GM23248 (cell line): ENCODE data around the gene KCNJ9. TPM values are rescaled to one million over a fixed set of nuclear protein-coding genes. Genes with fewer than 3 reads are reported as not detected.

Source experiments
- DNase-seq: peaks from one replicate; pipeline ENCODE4 v3.0.0-alpha.2; 2015
- H2AFZ ChIP-seq: fragments of 200-600 bp; sonication (generic); 2 replicates; pipeline ENCODE4 v1.6.1; 2016; ENCODE audit warnings: antibody characterized with exemption
- H3F3A ChIP-seq: fragments of 200-600 bp; sonication (generic); 2 replicates; pipeline ENCODE4 v1.6.1; 2016; ENCODE audit warnings: mild to moderate bottlenecking, antibody characterized with exemption, mixed run types; ENCODE audit not compliant: insufficient read depth
- H3K27ac ChIP-seq: fragments of 200-600 bp; sonication (generic); 2 replicates; pipeline ENCODE4 v1.5.1; 2016; ENCODE audit warnings: mild to moderate bottlenecking
- H3K27me3 ChIP-seq: fragments of 200-600 bp; sonication (generic); replicated peaks from 2 replicates; pipeline ENCODE4 v1.6.1; 2016; ENCODE audit warnings: mild to moderate bottlenecking; ENCODE audit not compliant: insufficient read depth
- H3K36me3 ChIP-seq: fragments of 200-600 bp; sonication (generic); 2 replicates; pipeline ENCODE4 v1.6.1; 2016; ENCODE audit warnings: low read depth, mild to moderate bottlenecking
- H3K4me1 ChIP-seq: fragments of 200-600 bp; sonication (generic); 2 replicates; pipeline ENCODE4 v1.6.1; 2016; ENCODE audit warnings: mild to moderate bottlenecking; ENCODE audit not compliant: insufficient read depth
- H3K4me2 ChIP-seq: fragments of 200-600 bp; sonication (generic); one replicate; pipeline ENCODE4 v1.6.1; 2016; ENCODE audit warnings: mild to moderate bottlenecking; ENCODE audit not compliant: unreplicated experiment
- H3K4me3 ChIP-seq: fragments of 200-600 bp; sonication (generic); 2 replicates; pipeline ENCODE4 v1.5.1; 2016; ENCODE audit warnings: mild to moderate bottlenecking
- H3K79me2 ChIP-seq: fragments of 200-600 bp; sonication (generic); 2 replicates; pipeline ENCODE4 v1.6.1; 2016; ENCODE audit warnings: mild to moderate bottlenecking; ENCODE audit not compliant: insufficient read depth
- H3K9ac ChIP-seq: fragments of 200-600 bp; sonication (generic); 2 replicates; pipeline ENCODE4 v1.6.1; 2016; ENCODE audit warnings: mild to moderate bottlenecking
- H3K9me2 ChIP-seq: fragments of 200-600 bp; sonication (generic); 2 replicates; pipeline ENCODE4 v1.6.1; 2016; ENCODE audit warnings: mixed run types, mild to moderate bottlenecking, moderate library complexity; ENCODE audit not compliant: insufficient read depth
- H3K9me3 ChIP-seq: fragments of 200-600 bp; sonication (generic); one replicate; pipeline ENCODE4 v1.6.1; 2017; ENCODE audit warnings: low read depth
- H4K20me1 ChIP-seq: fragments of 200-600 bp; sonication (generic); 2 replicates; pipeline ENCODE4 v1.6.0; 2016; ENCODE audit not compliant: insufficient read depth
- EZH2 ChIP-seq: fragments of 200-600 bp; sonication (generic); IDR thresholded peaks from 2 replicates; pipeline ENCODE4 v1.6.1; 2018; ENCODE audit warnings: antibody characterized with exemption, mild to moderate bottlenecking; ENCODE audit not compliant: insufficient read depth, poor library complexity, severe bottlenecking
- EZH2phosphoT487 ChIP-seq: fragments of 200-600 bp; sonication (generic); IDR thresholded peaks from 2 replicates; pipeline ENCODE4 v1.6.1; 2018; ENCODE audit warnings: antibody characterized with exemption, moderate library complexity, mild to moderate bottlenecking, low read depth; ENCODE audit not compliant: insufficient read depth
- WGBS, 2 experiments: methylation state at CpG; one replicate each; pipeline ENCODE4 v1.1.6; 2015 to 2017; ENCODE audit warnings: low lambda C conversion rate in 2 of 2, low coverage in 1 of 2; ENCODE audit errors: missing lambda C conversion rate in 2 of 2; 5-methylcytosine and 5-hydroxymethylcytosine counted together
- in situ Hi-C: fragments of 300-500 bp; cut with MboI; formaldehyde crosslinking; loops from 2 replicates; pipeline ENCODE4 v1.15.0; 2020
- polyA plus RNA-seq: library from polyadenylated mRNA; unstranded; fragments of >200 nt; fragmentation: Nextera tagmentation; extraction: Ambion mirVana; gene quantifications from 2 replicates; pipeline ENCODE4 v1.2.1, GENCODE V29; 2016
- total RNA-seq: library from RNA; depleted of rRNA; stranded (reverse); fragments of >200 nt; shearing (Covaris generic); gene quantifications from 2 replicates; pipeline ENCODE4 v1.2.3, GENCODE V29; 2014

Gene KCNJ9
- total and polyA plus RNA-seq, 2 experiments from 2014 or later: not detected

DNA sequence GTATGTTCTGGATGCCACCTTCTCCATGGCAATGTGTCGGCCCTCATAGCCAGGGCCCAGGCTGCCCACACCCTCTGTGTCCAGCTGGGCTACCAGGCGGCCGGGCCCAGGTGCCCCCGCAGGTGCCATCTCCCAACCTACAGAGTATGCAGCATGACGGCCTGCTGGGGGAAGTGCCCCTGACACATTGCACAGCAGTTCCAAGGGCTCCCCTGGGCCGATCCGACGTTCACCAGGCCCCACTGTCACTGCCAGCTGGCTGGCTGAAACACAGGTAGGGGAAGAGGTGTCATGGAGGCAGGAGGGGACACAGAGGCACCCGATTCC is 11.7 kb downstream of the KCNJ9 start:
- in situ Hi-C loops: no loop called here

DNA sequence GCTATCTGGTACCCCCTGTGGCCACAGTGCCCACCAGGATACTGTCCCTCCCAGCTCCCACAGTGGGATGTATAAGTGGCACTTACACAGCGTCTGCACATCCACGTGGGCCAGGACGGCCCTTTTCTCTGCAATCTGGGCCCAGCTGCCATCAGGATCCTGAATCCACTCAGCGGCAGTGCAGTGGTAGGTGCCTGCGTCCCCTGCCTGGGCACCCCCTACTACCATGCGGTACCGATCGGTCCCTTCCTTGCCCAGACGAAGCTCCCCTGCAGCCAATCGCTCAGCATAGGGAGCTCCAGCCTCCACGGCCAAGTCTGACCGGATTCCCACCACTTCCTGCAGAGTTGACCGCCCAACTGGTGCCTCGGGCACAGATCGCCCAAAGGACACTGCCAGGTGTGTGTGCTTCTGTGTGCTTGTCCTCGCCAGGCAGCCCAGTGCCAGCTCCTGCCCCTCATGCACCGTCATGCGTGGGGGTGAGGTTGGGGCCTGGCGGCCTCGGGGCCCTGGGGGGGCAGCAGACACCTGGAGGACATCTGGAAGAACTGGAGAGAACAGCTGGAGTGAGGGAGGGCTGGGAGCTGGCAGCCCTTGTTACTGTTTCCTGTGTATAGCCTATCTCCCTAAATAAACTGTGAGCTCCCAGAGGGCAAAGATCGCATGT is 12.4 kb downstream of the KCNJ9 start:
- in situ Hi-C loops: no loop called here
- Histone ChIP-seq H3K9me3 (no peaks in the 10 kb centered on the region), H3K36me3 (no peaks in the 10 kb centered on the region), H3K9ac (no peak overlapping the region), H3K9me2 (no peaks in the 10 kb centered on the region), H4K20me1 (no peaks in the 10 kb centered on the region), H3K4me1 (peaks cover 17% of the 10 kb centered on the region; the same call in 1 of the 2 replicates), H3K79me2 (no peaks in the 10 kb centered on the region), H2AFZ (no peak overlapping the region), H3K27me3 (no peaks in the 10 kb centered on the region), H3K4me2 (no peak overlapping the region), H3K27ac (no peak overlapping the region), H3K4me3 (no peak overlapping the region), H3F3A (0 out of 2 replicates have a peak, but pooled peaks cover 5% of the 10 kb centered on the region)
- TF ChIP-seq EZH2phosphoT487 (no peak), EZH2 (no peak)
- no peak for DNase-seq
- WGBS, 2 experiments: 89 to 90% methylated on average over 21 of the region's 21 CpGs

More for the DNA sequence above, 11.7 kb downstream of the KCNJ9 start:
- Histone ChIP-seq H2AFZ (no peak overlapping the region), H3K4me2 (no peak overlapping the region), H3K27me3 (no peaks in the 10 kb centered on the region), H3K4me3 (no peak overlapping the region), H3K9ac (no peak overlapping the region), H3K4me1 (peaks cover 16% of the 10 kb centered on the region; the same call in 1 of the 2 replicates), H4K20me1 (no peaks in the 10 kb centered on the region), H3K9me2 (no peaks in the 10 kb centered on the region), H3F3A (0 out of 2 replicates have a peak, but pooled peaks cover 5% of the 10 kb centered on the region), H3K36me3 (no peaks in the 10 kb centered on the region), H3K9me3 (no peaks in the 10 kb centered on the region), H3K27ac (no peak overlapping the region), H3K79me2 (no peaks in the 10 kb centered on the region)
- no peak for DNase-seq
- TF ChIP-seq EZH2phosphoT487: no peak
- WGBS, 2 experiments: 82 to 88% methylated on average over 9 of the region's 9 CpGs

DNA sequence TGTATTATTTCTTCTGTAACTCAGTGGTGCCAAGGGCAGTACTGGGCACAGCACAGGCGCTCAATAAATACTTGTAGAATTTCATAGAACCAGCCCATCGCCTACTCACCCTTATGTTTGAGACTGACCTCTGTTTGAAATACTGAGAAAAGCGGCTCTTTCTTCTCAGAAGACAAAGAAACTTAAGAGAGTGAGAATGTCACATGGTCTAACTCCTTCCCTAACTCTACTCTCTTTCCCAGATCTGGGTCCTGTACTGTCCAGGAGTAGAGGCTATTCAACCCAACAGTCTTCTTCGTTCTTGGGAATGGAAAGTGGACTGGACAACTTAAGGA is 12.9 kb downstream of the KCNJ9 start:
- in situ Hi-C loops: no loop called here
- H3K4me1 ChIP-seq: peaks cover 19% of the 10 kb centered on the region; the same call in 1 of the 2 replicates
- H3F3A ChIP-seq: peaks cover 7% of the 10 kb centered on the region; the same call in 1 of the 2 replicates

DNA sequence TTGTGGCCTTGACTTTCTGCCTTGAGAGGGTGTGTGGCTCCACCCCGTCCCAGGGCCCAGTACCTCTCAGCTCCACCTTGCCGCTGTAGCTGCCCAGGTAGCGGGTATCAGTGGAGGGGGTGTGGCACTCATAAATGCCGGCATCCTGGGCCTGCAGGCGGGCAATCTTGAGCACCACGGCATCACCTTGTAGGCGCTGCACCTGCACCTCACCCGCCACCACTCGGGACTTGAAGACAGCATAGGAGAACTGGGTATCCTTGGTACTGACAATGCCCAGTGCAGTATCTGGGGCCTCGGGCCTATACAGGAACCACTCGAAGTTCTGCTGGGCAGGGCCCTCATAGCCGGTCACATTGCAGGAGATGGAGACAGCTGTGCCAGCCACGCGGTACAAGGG is 13.5 kb downstream of the KCNJ9 start:
- WGBS, 2 experiments: 94 to 95% methylated on average over 14 of the region's 14 CpGs
- Histone ChIP-seq H4K20me1 (no peaks in the 10 kb centered on the region), H3K79me2 (no peaks in the 10 kb centered on the region), H3K4me2 (no peak overlapping the region), H3K27me3 (no peaks in the 10 kb centered on the region), H3F3A (peaks cover 12% of the 10 kb centered on the region; the same call in 1 of the 2 replicates), H3K36me3 (no peaks in the 10 kb centered on the region), H3K4me3 (no peak overlapping the region), H3K9me2 (no peaks in the 10 kb centered on the region), H3K27ac (no peak overlapping the region), H2AFZ (no peak overlapping the region), H3K9me3 (no peaks in the 10 kb centered on the region), H3K9ac (no peak overlapping the region), H3K4me1 (peaks cover 22% of the 10 kb centered on the region; the same call in 1 of the 2 replicates)
- TF ChIP-seq EZH2 (no peak), EZH2phosphoT487 (no peak)
- in situ Hi-C loops: no loop called here
- DNase-seq: no peak

More for the DNA sequence above, 12.9 kb downstream of the KCNJ9 start:
- Histone ChIP-seq H3K4me2 (no peak overlapping the region), H3K9me3 (no peaks in the 10 kb centered on the region), H3K27me3 (no peaks in the 10 kb centered on the region), H3K36me3 (no peaks in the 10 kb centered on the region), H3K9me2 (no peaks in the 10 kb centered on the region), H3K79me2 (no peaks in the 10 kb centered on the region), H3K27ac (no peak overlapping the region), H4K20me1 (no peaks in the 10 kb centered on the region), H2AFZ (no peak overlapping the region), H3K4me3 (no peak overlapping the region), H3K9ac (no peak overlapping the region)
- 91 to 97% methylated on average over 4 of the region's 4 CpGs for WGBS, 2 experiments
- TF ChIP-seq EZH2phosphoT487 (no peak), EZH2 (no peak)
- no peak for DNase-seq
